ENCODE results near the gene CDH4. TPM values are rescaled to one million over a fixed set of nuclear protein-coding genes. Genes with fewer than 3 reads are reported as not detected.

Gene CDH4
- total and polyA plus RNA-seq, 10 donors = 0.30 to 20.1 (median 7.7) TPM

DNA sequence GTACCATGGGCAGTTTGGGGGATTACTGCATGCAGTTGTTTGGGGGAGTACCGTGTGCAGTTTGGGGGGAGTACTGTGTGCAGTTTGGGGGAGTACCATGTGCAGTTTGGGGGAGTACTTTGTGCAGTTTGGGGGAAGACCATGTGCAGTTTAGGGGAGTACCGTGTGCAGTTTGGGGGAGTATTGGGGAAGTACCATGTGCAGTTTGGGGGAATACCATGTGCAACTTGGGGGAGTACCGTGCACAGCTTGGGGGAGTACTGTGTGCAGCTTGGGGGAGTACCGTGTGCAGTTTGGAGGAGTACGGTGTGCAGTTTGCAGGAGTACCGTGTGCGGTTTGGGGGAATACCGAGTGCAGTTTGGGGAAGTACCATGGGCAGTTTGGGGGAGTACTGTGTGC is 22.3 kb downstream of the CDH4 start:
- Histone ChIP-seq H3K4me3 (no peak overlapping the region), H3K27ac (no peak overlapping the region), H3K9me3 (peaks cover 0 to 2% (median 0%) of the 10 kb centered on the region in 8 donors), H3K36me3 (no peaks in the 10 kb centered on the region), H3K27me3 (replicated peaks in 1 of 7) (peaks cover 0 to 18% (median 0%) of the 10 kb centered on the region in 7 donors), H3K4me1 (peaks cover 0 to 4% (median 0%) of the 10 kb centered on the region in 6 donors)
- TF ChIP-seq POLR2A (IDR thresholded peaks at IDR 0.05) = no peak
- no peak for TF ChIP-seq CTCF (IDR thresholded peaks at IDR 0.05 in 8 of 11, conservative IDR thresholded peaks at IDR 0.05 in 3 of 11)
- TF ChIP-seq POLR2AphosphoS5 (IDR thresholded peaks at IDR 0.05) = no peak
- intact Hi-C loops (cut with DNase I; ENCODE audit: low total_unique reads) = no loop called here
- no peak for DNase-seq
- WGBS, 5 donors = 83 to 91% (median 89%) methylated on average over 8 of the region's 8 CpGs

DNA sequence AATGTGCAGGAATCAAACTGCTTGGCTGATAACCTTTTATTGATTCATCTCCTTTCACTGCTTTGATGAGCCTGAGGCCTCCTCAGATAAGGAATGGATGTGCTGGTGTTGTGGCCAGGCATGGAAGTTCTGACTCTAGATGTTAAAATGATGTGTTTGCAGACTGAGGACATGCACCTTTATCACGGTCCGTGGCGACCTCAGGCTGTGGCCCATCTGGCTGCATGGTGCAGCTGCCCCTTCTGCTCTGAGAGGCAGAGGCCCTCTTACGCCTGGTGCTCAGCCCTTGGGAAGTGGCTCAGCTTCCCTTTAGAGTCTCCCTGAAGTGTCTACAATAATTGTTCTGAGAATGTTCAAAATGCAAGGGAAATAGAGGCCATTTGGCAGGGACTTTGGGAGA is 26.2 kb downstream of the CDH4 start:
- peaks cover 0 to 24% (median 0%) of the 10 kb centered on the region in 8 donors for H3K9me3 ChIP-seq
- no peaks in the 10 kb centered on the region for H3K4me1 ChIP-seq
- TF ChIP-seq CTCF (IDR thresholded peaks at IDR 0.05 in 8 of 11, conservative IDR thresholded peaks at IDR 0.05 in 3 of 11) (no peak), POLR2AphosphoS5 (IDR thresholded peaks at IDR 0.05) (no peak), POLR2A (IDR thresholded peaks at IDR 0.05) (no peak)
- DNase-seq = no peak
- 79 to 96% (median 91%) methylated on average over 4 of the region's 4 CpGs for WGBS, 5 donors
- intact Hi-C loops (cut with DNase I; ENCODE audit: low total_unique reads) = no loop called here
- no peak overlapping the region for H3K4me3 ChIP-seq
- H3K27ac ChIP-seq = no peak overlapping the region
- peaks cover 0 to 16% (median 0%) of the 10 kb centered on the region in 7 donors for H3K27me3 ChIP-seq (replicated peaks in 1 of 7)
- no peaks in the 10 kb centered on the region for H3K36me3 ChIP-seq

DNA sequence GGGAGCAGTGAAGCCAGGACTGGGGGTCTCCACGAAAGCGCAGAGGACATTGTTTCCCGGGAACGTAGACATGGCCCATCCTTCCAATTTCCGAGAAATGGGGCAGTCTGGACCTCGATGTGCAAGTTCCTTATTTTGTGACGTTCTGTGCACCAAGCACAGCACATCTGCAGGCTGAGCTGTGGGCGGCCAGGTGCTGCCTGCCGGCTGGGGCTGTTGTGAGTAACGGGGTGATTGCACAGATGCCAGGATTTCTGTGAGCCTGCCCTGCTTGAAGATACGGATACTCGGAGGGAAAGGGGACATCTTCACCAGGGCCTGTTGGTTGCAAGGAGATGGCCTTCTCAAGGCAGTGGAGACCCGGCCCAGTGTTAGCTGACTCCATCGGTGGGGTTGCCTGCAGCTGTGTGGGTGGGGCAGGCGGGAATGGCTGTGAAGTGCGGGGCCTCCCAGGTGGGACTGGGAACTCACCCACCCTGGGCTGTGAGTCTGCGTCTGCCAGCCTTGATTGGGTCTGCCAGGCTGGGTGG is 27.6 kb downstream of the CDH4 start:
- Histone ChIP-seq H3K9me3 (peaks cover 0 to 24% (median 0%) of the 10 kb centered on the region in 8 donors), H3K27ac (no peak overlapping the region), H3K36me3 (no peaks in the 10 kb centered on the region), H3K4me3 (no peak overlapping the region), H3K4me1 (no peaks in the 10 kb centered on the region), H3K27me3 (replicated peaks in 1 of 7) (peaks cover 0 to 16% (median 0%) of the 10 kb centered on the region in 7 donors)
- WGBS, 5 donors = 82 to 87% (median 83%) methylated on average over 17 of the region's 17 CpGs
- TF ChIP-seq POLR2AphosphoS5 (IDR thresholded peaks at IDR 0.05) (no peak), POLR2A (IDR thresholded peaks at IDR 0.05) (no peak), CTCF (IDR thresholded peaks at IDR 0.05 in 8 of 11, conservative IDR thresholded peaks at IDR 0.05 in 3 of 11) (no peak)
- no peak for DNase-seq
- intact Hi-C loops (cut with DNase I; ENCODE audit: low total_unique reads) = no loop called here

GRCh38 chr20:61280217-61280980 is 28.3 kb downstream of the CDH4 start:
- no peak for TF ChIP-seq POLR2AphosphoS5 (IDR thresholded peaks at IDR 0.05)
- H3K27ac ChIP-seq = no peak overlapping the region
- DNase-seq = no peak
- H3K27me3 ChIP-seq (replicated peaks in 1 of 7) = peaks cover 0 to 16% (median 0%) of the 10 kb centered on the region in 7 donors
- H3K9me3 ChIP-seq = peaks cover 0 to 24% (median 0%) of the 10 kb centered on the region in 8 donors
- H3K4me1 ChIP-seq = no peaks in the 10 kb centered on the region
- H3K36me3 ChIP-seq = no peaks in the 10 kb centered on the region
- H3K4me3 ChIP-seq = no peak overlapping the region
- 91 to 96% (median 94%) methylated on average over 27 of the region's 27 CpGs for WGBS, 5 donors
- intact Hi-C loops (cut with DNase I; ENCODE audit: low total_unique reads) = no loop called here
